ENCODE measurements around the gene CRABP2.

The CRABP2 gene

DNA sequence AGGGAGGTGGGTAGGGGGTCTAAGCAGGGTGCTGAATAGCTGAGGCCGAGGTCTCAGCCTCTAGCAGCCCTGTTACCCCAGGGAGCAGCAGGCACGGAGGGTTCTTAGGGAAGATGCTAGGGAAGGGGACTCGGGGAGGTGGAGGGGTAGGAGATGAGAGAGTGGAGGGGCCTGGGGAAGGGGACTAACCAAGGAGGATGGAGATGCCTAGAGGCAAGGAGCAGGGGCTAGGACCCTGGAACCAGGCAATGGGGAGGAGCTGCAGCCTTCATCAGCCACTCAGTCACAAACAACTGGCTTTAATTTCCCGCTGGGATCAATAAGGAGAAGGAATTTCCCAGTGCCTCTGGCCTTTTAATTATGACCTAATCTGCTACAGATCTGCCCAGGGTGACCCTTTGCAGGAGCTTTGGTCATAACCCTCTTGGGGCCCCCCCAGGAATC is 2.9 kb upstream of the CRABP2 start:
- no peak for DNase-seq (ENCODE audit: low read depth)

DNA sequence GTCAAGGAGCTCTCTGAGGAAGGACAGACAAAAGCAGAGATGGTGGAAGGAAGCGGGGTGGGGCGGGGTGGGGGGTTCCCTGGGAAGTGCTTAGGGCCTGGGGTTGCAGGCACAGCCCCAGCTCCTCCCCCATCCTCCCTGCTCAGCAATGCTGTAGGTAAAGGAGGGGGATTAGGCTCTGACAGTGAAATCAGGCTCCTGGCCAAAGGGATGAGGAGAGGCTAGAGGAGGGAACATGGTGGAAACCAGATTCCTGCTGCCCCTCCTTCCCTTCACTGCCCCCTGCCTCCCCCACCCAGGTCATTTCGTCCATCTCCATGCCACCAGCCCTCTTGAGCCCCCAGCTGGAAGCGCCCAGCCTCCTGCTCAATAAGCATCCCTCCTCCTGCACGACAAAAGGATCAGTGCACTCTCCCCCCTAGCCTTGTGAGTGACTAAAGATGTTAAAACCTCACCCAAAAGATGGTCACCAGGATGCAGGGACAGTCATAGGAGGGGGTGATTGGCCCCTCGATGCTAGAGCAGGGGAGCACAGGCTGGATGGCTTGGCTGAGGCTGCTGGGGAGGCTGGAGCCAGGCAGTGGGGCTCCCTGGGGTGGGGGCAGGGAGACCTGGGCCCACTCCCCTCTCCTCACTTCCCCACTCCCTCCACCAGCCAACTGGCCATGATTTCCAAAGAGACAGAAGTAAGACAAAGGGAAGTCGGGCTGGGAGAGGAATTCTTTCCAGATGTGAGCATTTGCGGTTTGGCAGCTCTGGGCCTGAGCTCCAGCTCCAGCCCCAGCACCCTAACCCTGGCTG is 2.2 kb upstream of the CRABP2 start:
- DNase-seq (ENCODE audit: low read depth) = no peak

DNA sequence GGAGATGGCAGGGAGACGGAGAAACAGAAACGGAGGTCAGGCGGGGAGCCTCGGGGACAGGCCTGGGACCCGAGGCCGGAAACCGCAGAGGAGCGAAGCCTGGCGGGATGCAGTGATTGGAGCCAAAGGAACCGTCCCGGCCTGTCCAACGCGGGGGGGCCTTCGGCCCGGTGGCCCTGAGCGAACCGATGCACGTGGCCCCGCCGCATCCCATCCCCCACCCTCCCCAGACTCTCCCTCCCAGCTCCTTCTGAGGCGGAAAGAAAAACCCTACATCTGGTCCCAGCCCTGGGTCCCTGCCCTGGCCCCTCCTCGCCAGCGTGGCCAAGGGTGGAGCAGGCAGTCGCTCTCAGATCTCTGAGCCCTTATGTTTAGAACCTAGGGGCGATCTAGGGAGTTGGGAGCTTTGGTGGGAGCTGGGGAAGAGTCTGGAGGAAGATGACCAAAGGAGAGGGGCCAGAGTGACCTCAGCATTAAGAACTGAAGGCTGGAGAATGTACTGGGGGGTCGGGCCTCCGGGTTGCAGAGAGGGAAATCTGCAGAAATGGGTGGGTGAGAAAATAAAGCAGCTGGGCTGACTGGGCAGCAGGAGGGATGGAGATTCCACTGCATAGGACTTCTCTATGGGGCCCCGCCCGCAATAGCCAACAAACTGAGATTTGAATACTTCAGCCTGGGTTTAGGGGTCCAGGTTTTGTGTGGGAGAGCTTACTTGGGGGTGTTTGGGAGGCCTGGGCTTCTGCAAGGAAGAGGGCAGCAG is 1.5 kb upstream of the CRABP2 start:
- DNase-seq (ENCODE audit: low read depth) = no peak

- no peak for DNase-seq (ENCODE audit: low read depth)
Observed at GRCh38 chr1:156705918-156706656, 704 bp upstream of the CRABP2 start.

DNA sequence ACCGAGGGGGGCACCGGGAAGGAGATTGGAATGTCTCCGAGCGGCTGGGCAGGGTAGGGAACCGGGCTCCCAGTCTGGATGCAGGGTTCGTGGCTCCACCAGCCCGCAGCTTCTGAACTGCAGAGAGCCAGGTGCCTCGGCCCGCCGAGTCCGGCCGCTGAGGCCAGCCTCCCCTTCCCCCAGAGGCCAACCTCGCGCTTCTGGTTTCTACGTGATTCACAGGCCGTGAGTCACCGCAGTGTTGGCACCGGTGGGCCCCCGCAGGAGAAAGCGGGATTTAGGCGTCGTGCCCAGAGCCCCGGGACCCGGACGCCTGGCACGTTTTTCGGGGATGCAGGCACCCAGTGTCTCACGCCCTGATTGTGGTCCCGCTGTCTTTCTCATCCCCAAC is 458 bp downstream of the CRABP2 start:
- no peak for DNase-seq (ENCODE audit: low read depth)

DNA sequence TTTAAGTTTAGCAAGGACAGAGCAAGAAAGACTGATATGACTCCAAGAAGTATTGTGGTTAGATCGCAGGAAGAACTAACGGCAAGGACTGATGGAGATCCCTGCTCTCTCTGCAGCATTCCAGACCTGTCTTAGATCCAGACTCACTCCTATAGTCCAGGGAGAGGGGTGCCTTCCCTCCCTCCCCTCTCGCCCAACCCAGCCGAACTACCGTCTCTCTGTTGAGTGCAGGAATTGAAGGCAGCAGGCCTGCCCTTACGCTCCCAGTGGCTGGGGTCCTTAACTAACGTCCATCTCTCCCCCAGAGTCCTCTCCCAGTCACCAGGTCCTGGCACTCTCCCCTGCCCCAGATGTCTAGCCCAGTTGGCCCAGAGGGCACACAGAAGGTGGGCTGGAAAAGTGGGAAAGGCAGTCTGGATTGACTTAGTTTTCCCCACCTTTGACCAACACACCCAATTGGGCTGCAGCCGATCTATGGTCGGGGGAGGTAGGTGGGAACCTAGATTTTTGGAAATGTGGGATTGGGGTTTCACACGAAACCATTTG is 1.1 kb downstream of the CRABP2 start:
- no peak for DNase-seq (ENCODE audit: low read depth)

DNA sequence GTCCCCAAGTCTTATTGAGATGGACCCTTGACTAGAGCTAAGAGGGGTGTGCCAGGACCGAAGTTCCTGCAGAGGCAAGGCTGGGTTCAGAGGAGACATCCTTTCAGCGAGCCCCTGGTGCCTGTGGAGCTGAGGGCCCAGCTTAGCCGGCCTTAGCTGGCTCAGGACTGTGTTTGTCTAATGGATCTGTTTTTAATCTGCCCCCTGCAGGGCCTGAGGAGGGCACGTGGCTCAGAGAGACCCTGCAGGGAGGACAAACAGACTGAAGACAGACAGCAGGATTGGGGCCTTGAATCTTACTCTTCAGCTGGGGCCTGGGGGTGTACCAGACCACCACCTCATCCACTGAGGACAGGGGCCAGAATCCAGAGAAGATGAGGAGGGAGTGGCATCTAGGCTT is 1.6 kb downstream of the CRABP2 start:
- DNase-seq (ENCODE audit: low read depth) = no peak

- no peak for DNase-seq (ENCODE audit: low read depth)
Observed at GRCh38 chr1:156703336-156703735, 2.0 kb downstream of the CRABP2 start.

DNA sequence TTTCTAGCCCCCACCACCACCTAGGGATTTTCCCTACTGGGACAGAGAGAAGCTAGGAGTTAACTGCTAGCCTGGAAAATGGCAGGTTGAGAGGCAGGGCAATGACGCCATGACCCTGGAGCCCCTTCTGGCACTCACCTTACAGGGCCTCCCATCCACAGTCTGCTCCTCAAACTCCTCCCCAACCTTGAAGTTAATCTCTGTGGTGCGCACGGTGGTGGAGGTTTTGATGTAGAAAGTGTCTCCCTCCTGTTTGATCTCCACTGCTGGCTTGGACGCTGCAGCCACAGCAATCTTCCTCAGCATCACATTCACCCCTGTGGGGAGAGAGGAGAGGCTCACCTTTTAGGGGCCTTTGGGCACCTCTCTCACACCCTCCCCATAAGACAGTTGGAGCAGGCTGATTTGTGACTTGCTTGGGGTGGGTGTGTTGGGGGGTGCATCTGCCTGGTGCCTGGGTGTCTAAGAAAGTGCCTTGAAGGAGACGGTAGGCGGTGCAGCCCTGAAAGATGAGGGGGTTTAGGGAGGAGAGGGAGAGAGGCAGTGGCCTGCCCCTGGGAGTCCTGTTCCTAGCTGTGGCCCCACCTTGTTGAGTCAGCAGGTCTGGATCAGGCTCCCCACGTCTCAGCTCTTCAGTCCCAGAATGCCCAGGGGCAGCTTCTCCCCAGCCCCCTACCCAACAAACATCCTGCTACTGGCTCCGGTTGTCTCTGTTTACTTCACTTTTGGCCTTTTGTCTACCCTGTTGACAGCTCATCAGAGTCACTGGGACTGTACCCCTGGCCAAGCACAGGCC is 4.4 kb downstream of the CRABP2 start:
- DNase-seq (ENCODE audit: low read depth) = no peak

GRCh38 chr1:156698995-156699394 is 6.4 kb downstream of the CRABP2 start:
- no peak for DNase-seq (ENCODE audit: low read depth)

GRCh38 chr1:156697481-156697880 is 7.9 kb downstream of the CRABP2 start:
- no peak for DNase-seq (ENCODE audit: low read depth)

DNA sequence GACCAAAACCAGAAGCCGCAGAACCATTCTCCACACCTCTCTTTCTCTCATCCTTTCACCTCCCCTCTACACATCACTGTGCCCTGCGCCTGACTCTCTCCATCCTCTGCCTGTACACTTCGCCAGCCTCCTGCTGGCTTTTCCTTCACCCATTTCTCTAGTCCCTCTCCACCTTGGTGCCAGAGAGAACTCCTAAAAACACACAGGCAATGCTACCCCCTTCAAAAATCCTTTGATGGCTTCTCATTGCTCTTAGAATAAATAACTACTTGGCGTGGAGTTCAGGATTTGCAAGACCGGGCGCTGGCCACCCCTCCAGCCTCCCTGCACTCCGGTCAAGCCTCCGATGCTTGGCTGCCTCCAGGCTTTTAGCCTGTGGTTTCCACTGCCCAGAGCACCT is 8.6 kb downstream of the CRABP2 start:
- DNase-seq (ENCODE audit: low read depth) = no peak

DNA sequence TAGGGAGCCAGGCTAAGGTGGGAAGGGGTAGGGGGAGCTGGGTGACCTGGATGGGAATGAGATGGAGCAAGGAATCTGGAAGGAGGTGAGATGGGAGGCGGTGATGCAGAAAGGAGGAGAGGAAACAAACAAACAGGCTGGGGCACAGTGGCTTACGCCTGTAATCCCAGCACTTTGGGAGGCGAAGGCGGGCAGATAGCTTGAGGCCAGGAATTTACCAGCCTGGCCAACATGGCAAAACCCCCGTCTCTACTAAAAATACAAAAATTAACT is 10.8 kb downstream of the CRABP2 start:
- no peak for DNase-seq (ENCODE audit: low read depth)

DNA sequence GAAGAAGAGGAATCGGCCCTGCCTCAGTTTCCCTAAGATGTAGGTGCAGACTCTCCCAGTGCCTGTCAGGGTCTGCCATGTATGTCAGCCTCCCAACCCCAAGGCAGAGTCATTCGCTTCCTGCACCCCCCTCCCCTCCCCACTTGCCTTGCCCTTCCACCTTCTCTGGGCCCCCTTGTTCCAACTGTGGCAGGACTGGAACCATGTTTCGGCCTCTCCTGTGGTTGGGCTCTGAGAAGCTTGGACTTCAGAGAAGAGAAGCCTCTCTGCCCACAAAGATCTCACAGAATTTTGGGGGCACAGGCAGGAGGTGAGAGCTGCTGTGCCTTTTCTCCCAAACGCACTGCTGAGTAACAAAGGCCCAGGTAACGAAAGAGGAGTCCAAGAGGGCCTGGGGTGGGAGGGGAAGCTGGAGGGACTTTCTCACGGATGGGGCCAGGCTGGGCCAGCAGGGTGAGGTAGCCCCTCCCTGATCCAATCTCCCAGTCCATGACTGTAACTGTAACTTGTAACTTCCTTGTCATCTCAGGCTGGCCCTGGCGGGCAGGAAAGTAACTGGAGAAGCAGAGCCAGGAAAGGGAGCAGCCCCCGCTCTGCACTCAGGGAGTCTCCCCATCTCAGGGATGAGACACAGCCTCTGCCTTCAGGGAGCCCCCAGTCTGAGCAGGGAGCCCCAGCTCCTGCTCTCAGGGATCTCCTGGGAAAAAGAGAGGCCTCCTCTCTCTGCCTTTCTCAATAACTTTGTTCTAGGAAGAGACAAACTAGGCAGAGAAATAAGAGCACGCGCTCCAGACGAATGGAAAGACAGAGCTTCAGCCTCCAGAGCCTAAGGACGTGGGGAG is 11.3 kb downstream of the CRABP2 start:
- DNase-seq (ENCODE audit: low read depth) = no peak

- no peak for DNase-seq (ENCODE audit: low read depth)
Observed at GRCh38 chr1:156692925-156693847, 12.2 kb downstream of the CRABP2 start.

DNA sequence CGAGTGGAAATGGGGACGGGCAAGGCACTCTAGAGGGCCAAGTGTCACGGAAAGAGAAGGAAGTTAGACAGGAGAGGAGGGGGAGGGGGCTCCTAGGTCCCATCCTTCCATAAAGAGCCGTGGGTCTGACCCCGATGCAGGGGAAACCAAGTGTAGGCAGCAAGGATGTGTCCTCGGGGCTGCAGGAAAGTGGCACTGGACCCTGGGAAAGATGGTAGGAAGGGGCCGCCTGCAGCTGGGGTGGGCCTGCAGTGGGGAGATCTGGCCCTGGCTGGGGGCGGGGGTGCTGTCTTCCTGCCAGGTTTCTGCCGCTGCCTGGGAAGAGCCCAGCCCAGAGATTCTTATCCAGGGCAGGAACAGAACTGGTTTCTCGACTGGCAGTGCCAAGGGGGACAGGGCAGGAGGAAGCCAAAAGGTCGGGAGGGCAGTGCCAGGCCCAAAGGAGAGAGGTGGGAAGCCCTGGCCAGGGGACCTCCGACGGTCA is 12.9 kb downstream of the CRABP2 start:
- DNase-seq (ENCODE audit: low read depth) = no peak

GRCh38 chr1:156691665-156692440 is 13.5 kb downstream of the CRABP2 start:
- no peak for DNase-seq (ENCODE audit: low read depth)

GRCh38 chr1:156691191-156691590 is 14.2 kb downstream of the CRABP2 start:
- no peak for DNase-seq (ENCODE audit: low read depth)

DNA sequence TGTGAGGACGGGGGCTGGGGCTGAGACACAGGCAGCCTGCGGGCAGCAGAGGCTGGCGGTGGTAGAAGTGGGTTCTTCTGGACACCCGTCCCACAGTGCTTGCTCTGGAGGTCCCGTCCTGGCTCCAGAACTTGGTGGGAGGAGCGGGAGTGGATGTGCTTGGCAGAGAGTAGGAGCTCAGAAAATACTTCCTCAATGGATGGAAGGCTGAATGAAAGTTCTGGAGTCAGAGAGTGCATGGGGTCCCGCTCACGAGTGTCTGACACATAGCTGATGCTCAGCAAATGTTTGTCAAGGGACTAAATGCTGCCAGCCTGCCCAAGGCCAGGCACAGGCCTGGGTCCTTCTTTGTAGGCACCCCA is 14.7 kb downstream of the CRABP2 start:
- DNase-seq (ENCODE audit: low read depth) = no peak
